Fibroblast of lung (primary cell): ENCODE data around the gene SULT6B1.
"Not testable (repeated sequence)": the region's sequence is repeated elsewhere in the genome, so short reads cannot be mapped to it uniquely, and the experiment has no call there.

ENCODE experiments used
- CTCF ChIP-seq, 2 donors: IDR thresholded peaks in 1 of 2; conservative IDR thresholded peaks in 1 of 2; 1 replicate in 1 of 2; 2 replicates in 1 of 2; pipeline ENCODE4 v1.5.1; 2011 to 2012; ENCODE audit warnings: low read length in 2 of 2, control low read depth in 1 of 2, inconsistent platforms in 1 of 2, low read depth in 1 of 2, mild to moderate bottlenecking in 1 of 2
- EZH2 ChIP-seq: IDR thresholded peaks from 2 replicates; pipeline ENCODE4 v1.5.1; 2012; ENCODE audit warnings: low read length, control low read depth, mild to moderate bottlenecking; ENCODE audit errors: missing control alignments

GRCh38 chr2:37205071-37205661 is 16.7 kb upstream of the SULT6B1 start:
- not testable (repeated sequence) for TF ChIP-seq EZH2; CTCF (conservative IDR thresholded peaks at IDR 0.05 in 1 of 2, IDR thresholded peaks at IDR 0.05 in 1 of 2; ENCODE audit: low read depth in 1 of 2, low read length in 2 of 2)
